Endodermal cell (in vitro differentiated cells): ENCODE measurements around the gene ZNF511. TPM values are rescaled to one million over a fixed set of nuclear protein-coding genes. Genes with fewer than 3 reads are reported as not detected.

Source experiments
- DNase-seq: peaks from one replicate; pipeline ENCODE4 v3.0.0-alpha.2; 2017
- H3K27ac ChIP-seq: 2 replicates; pipeline ENCODE4 v1.5.1; 2013; ENCODE audit warnings: mild to moderate bottlenecking, low read depth, low read length, moderate library complexity
- H3K27me3 ChIP-seq: 2 replicates; pipeline ENCODE4 v1.6.1; 2013; ENCODE audit warnings: mild to moderate bottlenecking, low read length, moderate library complexity; ENCODE audit not compliant: insufficient read depth, control insufficient read depth, poor library complexity, severe bottlenecking
- H3K36me3 ChIP-seq: 2 replicates; pipeline ENCODE4 v1.7.0; 2013; ENCODE audit warnings: mild to moderate bottlenecking, low read length, moderate library complexity; ENCODE audit not compliant: control insufficient read depth, insufficient read depth
- H3K4me1 ChIP-seq: one replicate; pipeline ENCODE4 v1.7.0; 2013; ENCODE audit warnings: low read length; ENCODE audit not compliant: control insufficient read depth, insufficient read depth
- H3K4me3 ChIP-seq: 2 replicates; pipeline ENCODE4 v1.5.1; 2013; ENCODE audit warnings: mild to moderate bottlenecking, low read length, moderate library complexity
- H3K9ac ChIP-seq: 2 replicates; pipeline ENCODE4 v1.6.1; 2013; ENCODE audit warnings: mild to moderate bottlenecking, low read length, moderate library complexity; ENCODE audit not compliant: poor library complexity, severe bottlenecking; ENCODE audit errors: extremely low read depth
- H3K9me3 ChIP-seq: 2 replicates; pipeline ENCODE4 v1.6.1; 2013; ENCODE audit warnings: mild to moderate bottlenecking, low read length, moderate library complexity; ENCODE audit not compliant: control insufficient read depth
- H3K27ac Mint-ChIP-seq: 2 replicates; pipeline ENCODE4 v1.8.0; 2020; ENCODE audit warnings: mixed read lengths
- H3K27me3 Mint-ChIP-seq: 2 replicates; pipeline ENCODE4 v1.8.0; 2021; ENCODE audit warnings: mild to moderate bottlenecking, mixed read lengths; ENCODE audit not compliant: insufficient read depth
- H3K36me3 Mint-ChIP-seq: 2 replicates; pipeline ENCODE4 v1.8.0; 2020; ENCODE audit warnings: low read depth, mixed read lengths
- H3K4me1 Mint-ChIP-seq: 2 replicates; pipeline ENCODE4 v1.8.0; 2020; ENCODE audit warnings: mixed read lengths
- H3K4me3 Mint-ChIP-seq: 2 replicates; pipeline ENCODE4 v1.8.0; 2020; ENCODE audit warnings: mild to moderate bottlenecking, moderate library complexity, mixed read lengths
- H3K9me3 Mint-ChIP-seq: 2 replicates; pipeline ENCODE4 v1.8.0; 2020; ENCODE audit warnings: mild to moderate bottlenecking, mixed read lengths
- CTCF ChIP-seq: fragments of 200-600 bp; sonication (generic); conservative IDR thresholded peaks from 2 replicates; pipeline ENCODE4 v1.5.0; 2021; ENCODE audit warnings: antibody characterized with exemption, mild to moderate bottlenecking
- WGBS, 2 experiments: methylation state at CpG; one replicate each; pipeline versions ENCODE4 v1.1.5 to v1.1.7; 2013; ENCODE audit warnings: missing lambda C conversion rate in 2 of 2, mixed read lengths in 1 of 2; ENCODE audit not compliant: insufficient coverage in 1 of 2, insufficient read length in 1 of 2; 5-methylcytosine and 5-hydroxymethylcytosine counted together
- total RNA-seq, 2 donors: library from RNA; stranded (reverse); fragmentation: NEBNext Ultra II Directional in 1 of 2; extraction: Animal tissue kit (Norgen Biotek cat#: 25700) in 1 of 2; gene quantifications; 2 replicates in 1 of 2; 3 replicates in 1 of 2; pipeline ENCODE4 v1.2.1, GENCODE V29; 2021

ZNF511 gene
- total RNA-seq, 2 donors from 2014 or later: 48.1 to 57.6 TPM

- no peak overlapping the region for H3K9ac ChIP-seq
- Mint-ChIP-seq H3K9me3 (no peaks in the 10 kb centered on the region), H3K4me1 (no peaks in the 10 kb centered on the region), H3K4me3 (no peak overlapping the region), H3K27me3 (no peaks in the 10 kb centered on the region), H3K27ac (no peak overlapping the region), H3K36me3 (peaks cover 50% of the 10 kb centered on the region)
- WGBS, 2 experiments: 96% methylated on average over 22 to 24 of the region's 24 CpGs
- H3K4me1 ChIP-seq: no peaks in the 10 kb centered on the region
- no peaks in the 10 kb centered on the region for H3K9me3 ChIP-seq
- H3K4me3 ChIP-seq: no peak overlapping the region
- DNase-seq: no peak
- no peak for TF ChIP-seq CTCF
- peaks cover 37% of the 10 kb centered on the region for H3K36me3 ChIP-seq
- no peak overlapping the region for H3K27ac ChIP-seq
- no peaks in the 10 kb centered on the region for H3K27me3 ChIP-seq
These were observed 25.8 kb upstream of the ZNF511 start for GRCh38 chr10:133282846-133283390.

- no peak overlapping the region for H3K4me3 Mint-ChIP-seq
- no peak overlapping the region for H3K27ac Mint-ChIP-seq
- no peaks in the 10 kb centered on the region for H3K4me1 ChIP-seq
- no peak overlapping the region for H3K27ac ChIP-seq
- H3K36me3 Mint-ChIP-seq: peaks cover 55% of the 10 kb centered on the region
- WGBS, 2 experiments: 94 to 99% methylated on average over 15 to 24 of the region's 24 CpGs
- peaks cover 43% of the 10 kb centered on the region for H3K36me3 ChIP-seq
- no peak for DNase-seq
- H3K27me3 Mint-ChIP-seq: no peaks in the 10 kb centered on the region
- H3K9ac ChIP-seq: no peak overlapping the region
- H3K4me3 ChIP-seq: no peak overlapping the region
- no peaks in the 10 kb centered on the region for H3K27me3 ChIP-seq
- H3K9me3 Mint-ChIP-seq: no peaks in the 10 kb centered on the region
- no peaks in the 10 kb centered on the region for H3K4me1 Mint-ChIP-seq
- no peak for TF ChIP-seq CTCF
- no peaks in the 10 kb centered on the region for H3K9me3 ChIP-seq
These were observed 24.8 kb upstream of the ZNF511 start for GRCh38 chr10:133283931-133284330.

- DNase-seq: no peak
- no peak overlapping the region for H3K27ac Mint-ChIP-seq
- no peak for TF ChIP-seq CTCF
- H3K4me3 Mint-ChIP-seq: no peak overlapping the region
- H3K36me3 ChIP-seq: peaks cover 48% of the 10 kb centered on the region
- no peaks in the 10 kb centered on the region for H3K4me1 Mint-ChIP-seq
- whole genome bisulfite sequencing, 2 experiments: 93 to 94% methylated on average over 34 to 36 of the region's 36 CpGs
- H3K9me3 ChIP-seq: no peaks in the 10 kb centered on the region
- peaks cover 65% of the 10 kb centered on the region for H3K36me3 Mint-ChIP-seq
- no peak overlapping the region for H3K4me3 ChIP-seq
- H3K27me3 Mint-ChIP-seq: no peaks in the 10 kb centered on the region
- no peaks in the 10 kb centered on the region for H3K9me3 Mint-ChIP-seq
- no peak overlapping the region for H3K9ac ChIP-seq
- H3K4me1 ChIP-seq: no peaks in the 10 kb centered on the region
- H3K27ac ChIP-seq: no peak overlapping the region
- no peaks in the 10 kb centered on the region for H3K27me3 ChIP-seq
These were observed 23.5 kb upstream of the ZNF511 start for GRCh38 chr10:133285217-133285616.
